Vagina (tissue), 2 donors: ENCODE measurements around the gene EIF2B2. TPM values are rescaled to one million over a fixed set of nuclear protein-coding genes. Genes with fewer than 3 reads are reported as not detected.
A peak's percentile ranks its signal among the peaks of the same experiment; 100 is the strongest.

Source experiments
- DNase-seq, 2 donors: peaks; one replicate each; pipeline ENCODE4 v3.0.0-alpha.2; 2017; ENCODE audit errors: extremely low spot score in 2 of 2
- H3K27ac ChIP-seq: fragments of 200-600 bp; sonication (generic); one replicate; pipeline ENCODE4 v1.5.1; 2019
- H3K27me3 ChIP-seq: fragments of 200-600 bp; sonication (generic); one replicate; pipeline ENCODE4 v1.5.1; 2019
- H3K36me3 ChIP-seq, 2 donors: fragments of 200-600 bp; sonication (generic); one replicate each; pipeline ENCODE4 v1.5.1; 2017 to 2019
- H3K4me1 ChIP-seq: fragments of 200-600 bp; sonication (generic); one replicate; pipeline ENCODE4 v1.5.1; 2019
- H3K4me3 ChIP-seq, 2 donors: fragments of 200-600 bp; sonication (generic); 1 replicate in 1 of 2; 2 replicates in 1 of 2; pipeline ENCODE4 v1.5.1; 2016 to 2019
- H3K9me3 ChIP-seq: fragments of 200-600 bp; sonication (generic); one replicate; pipeline ENCODE4 v1.5.1; 2019
- CTCF ChIP-seq, 3 experiments: fragments of 450-650 bp in 2 of 3; fragments of 200-600 bp in 1 of 3; sonication (generic) in 1 of 3; IDR thresholded peaks; one replicate each; pipeline ENCODE4 v1.5.1; 2017 to 2019; ENCODE audit warnings: antibody characterized with exemption in 3 of 3, mild to moderate bottlenecking in 2 of 3, moderate library complexity in 2 of 3
- POLR2A ChIP-seq, 2 donors: fragments of 450-650 bp; IDR thresholded peaks; one replicate each; pipeline ENCODE4 v1.6.1; 2017; ENCODE audit warnings: antibody characterized with exemption in 2 of 2, mild to moderate bottlenecking in 2 of 2, moderate library complexity in 2 of 2
- POLR2AphosphoS5 ChIP-seq, 2 donors: sonication (generic); formaldehyde crosslinking; IDR thresholded peaks; one replicate each; pipeline ENCODE4 v1.9.0; 2017; ENCODE audit warnings: antibody characterized with exemption in 2 of 2, mild to moderate bottlenecking in 2 of 2, low read depth in 1 of 2; ENCODE audit not compliant: insufficient read depth in 1 of 2
- intact Hi-C: fragments of 100-400 bp; cut with DNase I; formaldehyde crosslinking; loops from one replicate; pipeline ENCODE4 v1.15.1; 2023
- total RNA-seq: library from RNA; depleted of rRNA; stranded (reverse); fragments of >200 nt; gene quantifications from one replicate; pipeline ENCODE4 v1.2.3, GENCODE V29; 2016

Gene EIF2B2
- total RNA-seq, 1 donor from 2014 or later = 22.8 TPM

- intact Hi-C loops = no loop called here
Measured at GRCh38 chr14:75016815-75017214, 14.1 kb downstream of the EIF2B2 start.

GRCh38 chr14:75018694-75019093 lies 16.0 kb downstream of the EIF2B2 start:
- H3K27me3 ChIP-seq = no peaks in the 10 kb centered on the region
- intact Hi-C loops = no loop called here
- no peaks in the 10 kb centered on the region for H3K9me3 ChIP-seq
- DNase-seq = no peak
- peaks cover 0 to 46% of the 10 kb centered on the region in 2 donors for H3K36me3 ChIP-seq
- TF ChIP-seq POLR2AphosphoS5 (IDR thresholded peaks at IDR 0.05; ENCODE audit: insufficient read depth in 1 of 2, low read depth in 1 of 2) (peak in 1 of 2 donors; percentile 32), CTCF (IDR thresholded peaks at IDR 0.05) (no peak)
- no peak overlapping the region for H3K4me3 ChIP-seq
- no peak overlapping the region for H3K27ac ChIP-seq
- H3K4me1 ChIP-seq = no peaks in the 10 kb centered on the region

More at GRCh38 chr14:75016815-75017214, 14.1 kb downstream of the EIF2B2 start:
- no peak for TF ChIP-seq POLR2AphosphoS5 (IDR thresholded peaks at IDR 0.05; ENCODE audit: insufficient read depth in 1 of 2, low read depth in 1 of 2)
- Histone ChIP-seq H3K4me3 (no peak overlapping the region), H3K9me3 (no peaks in the 10 kb centered on the region), H3K27ac (no peak overlapping the region), H3K27me3 (no peaks in the 10 kb centered on the region), H3K4me1 (no peaks in the 10 kb centered on the region), H3K36me3 (peaks cover 0 to 46% of the 10 kb centered on the region in 2 donors)
- DNase-seq = no peak

GRCh38 chr14:75022655-75023054 lies 19.9 kb downstream of the EIF2B2 start:
- no peaks in the 10 kb centered on the region for H3K4me1 ChIP-seq
- intact Hi-C loops = no loop called here
- H3K27ac ChIP-seq = no peak overlapping the region
- H3K27me3 ChIP-seq = no peaks in the 10 kb centered on the region
- TF ChIP-seq POLR2A (IDR thresholded peaks at IDR 0.05) (no peak), CTCF (IDR thresholded peaks at IDR 0.05) (peak in 1 of 3 experiments; percentile 5), POLR2AphosphoS5 (IDR thresholded peaks at IDR 0.05; ENCODE audit: insufficient read depth in 1 of 2, low read depth in 1 of 2) (no peak)
- H3K36me3 ChIP-seq = peaks cover 0 to 33% of the 10 kb centered on the region in 2 donors
- H3K9me3 ChIP-seq = no peaks in the 10 kb centered on the region
- H3K4me3 ChIP-seq = no peak overlapping the region
- no peak for DNase-seq

- Histone ChIP-seq H3K27ac (no peak overlapping the region), H3K4me1 (no peaks in the 10 kb centered on the region), H3K36me3 (peaks cover 0 to 30% of the 10 kb centered on the region in 2 donors), H3K27me3 (no peaks in the 10 kb centered on the region), H3K9me3 (no peaks in the 10 kb centered on the region), H3K4me3 (no peak overlapping the region)
- TF ChIP-seq POLR2A (IDR thresholded peaks at IDR 0.05) (no peak), POLR2AphosphoS5 (IDR thresholded peaks at IDR 0.05; ENCODE audit: insufficient read depth in 1 of 2, low read depth in 1 of 2) (no peak), CTCF (IDR thresholded peaks at IDR 0.05) (no peak)
- DNase-seq = no peak
- intact Hi-C loops = no loop called here
Measured at GRCh38 chr14:75023108-75023507, 20.4 kb downstream of the EIF2B2 start.

GRCh38 chr14:75025082-75025481 lies 22.4 kb downstream of the EIF2B2 start:
- H3K4me1 ChIP-seq = no peaks in the 10 kb centered on the region
- intact Hi-C loops = no loop called here
- no peak overlapping the region for H3K27ac ChIP-seq
- H3K36me3 ChIP-seq = peaks cover 0 to 25% of the 10 kb centered on the region in 2 donors
- H3K4me3 ChIP-seq = no peak overlapping the region
- TF ChIP-seq CTCF (IDR thresholded peaks at IDR 0.05) (no peak), POLR2AphosphoS5 (IDR thresholded peaks at IDR 0.05; ENCODE audit: insufficient read depth in 1 of 2, low read depth in 1 of 2) (no peak), POLR2A (IDR thresholded peaks at IDR 0.05) (no peak)
- H3K27me3 ChIP-seq = no peaks in the 10 kb centered on the region
- DNase-seq = no peak
- H3K9me3 ChIP-seq = no peaks in the 10 kb centered on the region
